Omental fat pad (tissue), 4 donors: ENCODE data around the gene DNMBP. TPM values are rescaled to one million over a fixed set of nuclear protein-coding genes. Genes with fewer than 3 reads are reported as not detected.
A peak's percentile ranks its signal among the peaks of the same experiment; 100 is the strongest.

Source experiments
- ATAC-seq: fragments of 150-250 bp; one replicate; pipeline ENCODE4 v1.9.1; 2016; ENCODE audit warnings: mild to moderate bottlenecking, moderate library complexity; ENCODE audit not compliant: low FRiP score
- DNase-seq: peaks from one replicate; pipeline ENCODE4 v3.0.0-alpha.2; 2019; ENCODE audit warnings: low spot score
- total RNA-seq, 4 donors: library from RNA; depleted of rRNA; stranded (reverse); fragments of >200 nt; gene quantifications; one replicate each; pipeline ENCODE4 v1.1.0, GENCODE V29; 2016
- TF ChIP-seq, protein P1 (sequence below), 3 donors: fragments of 450-650 bp; IDR thresholded peaks; one replicate each; pipeline ENCODE4 v1.5.1; 2016 to 2017; ENCODE audit warnings: antibody characterized with exemption in 3 of 3, mild to moderate bottlenecking in 3 of 3, moderate library complexity in 2 of 3

The DNMBP gene, protein sequence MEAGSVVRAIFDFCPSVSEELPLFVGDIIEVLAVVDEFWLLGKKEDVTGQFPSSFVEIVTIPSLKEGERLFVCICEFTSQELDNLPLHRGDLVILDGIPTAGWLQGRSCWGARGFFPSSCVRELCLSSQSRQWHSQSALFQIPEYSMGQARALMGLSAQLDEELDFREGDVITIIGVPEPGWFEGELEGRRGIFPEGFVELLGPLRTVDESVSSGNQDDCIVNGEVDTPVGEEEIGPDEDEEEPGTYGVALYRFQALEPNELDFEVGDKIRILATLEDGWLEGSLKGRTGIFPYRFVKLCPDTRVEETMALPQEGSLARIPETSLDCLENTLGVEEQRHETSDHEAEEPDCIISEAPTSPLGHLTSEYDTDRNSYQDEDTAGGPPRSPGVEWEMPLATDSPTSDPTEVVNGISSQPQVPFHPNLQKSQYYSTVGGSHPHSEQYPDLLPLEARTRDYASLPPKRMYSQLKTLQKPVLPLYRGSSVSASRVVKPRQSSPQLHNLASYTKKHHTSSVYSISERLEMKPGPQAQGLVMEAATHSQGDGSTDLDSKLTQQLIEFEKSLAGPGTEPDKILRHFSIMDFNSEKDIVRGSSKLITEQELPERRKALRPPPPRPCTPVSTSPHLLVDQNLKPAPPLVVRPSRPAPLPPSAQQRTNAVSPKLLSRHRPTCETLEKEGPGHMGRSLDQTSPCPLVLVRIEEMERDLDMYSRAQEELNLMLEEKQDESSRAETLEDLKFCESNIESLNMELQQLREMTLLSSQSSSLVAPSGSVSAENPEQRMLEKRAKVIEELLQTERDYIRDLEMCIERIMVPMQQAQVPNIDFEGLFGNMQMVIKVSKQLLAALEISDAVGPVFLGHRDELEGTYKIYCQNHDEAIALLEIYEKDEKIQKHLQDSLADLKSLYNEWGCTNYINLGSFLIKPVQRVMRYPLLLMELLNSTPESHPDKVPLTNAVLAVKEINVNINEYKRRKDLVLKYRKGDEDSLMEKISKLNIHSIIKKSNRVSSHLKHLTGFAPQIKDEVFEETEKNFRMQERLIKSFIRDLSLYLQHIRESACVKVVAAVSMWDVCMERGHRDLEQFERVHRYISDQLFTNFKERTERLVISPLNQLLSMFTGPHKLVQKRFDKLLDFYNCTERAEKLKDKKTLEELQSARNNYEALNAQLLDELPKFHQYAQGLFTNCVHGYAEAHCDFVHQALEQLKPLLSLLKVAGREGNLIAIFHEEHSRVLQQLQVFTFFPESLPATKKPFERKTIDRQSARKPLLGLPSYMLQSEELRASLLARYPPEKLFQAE (N-terminal part only)
- total RNA-seq, result 10 to 100 TPM; 17.5 to 41.3 (median 29.6) TPM

GRCh38 chr10:100009793-100010676, at the start of gene DNMBP:
TSS of gene DNMBP (minus strand) at chr10:100009947. CDS start at chr10:99972124, 37,823 bp downstream.
- TF ChIP-seq, protein P1, sequence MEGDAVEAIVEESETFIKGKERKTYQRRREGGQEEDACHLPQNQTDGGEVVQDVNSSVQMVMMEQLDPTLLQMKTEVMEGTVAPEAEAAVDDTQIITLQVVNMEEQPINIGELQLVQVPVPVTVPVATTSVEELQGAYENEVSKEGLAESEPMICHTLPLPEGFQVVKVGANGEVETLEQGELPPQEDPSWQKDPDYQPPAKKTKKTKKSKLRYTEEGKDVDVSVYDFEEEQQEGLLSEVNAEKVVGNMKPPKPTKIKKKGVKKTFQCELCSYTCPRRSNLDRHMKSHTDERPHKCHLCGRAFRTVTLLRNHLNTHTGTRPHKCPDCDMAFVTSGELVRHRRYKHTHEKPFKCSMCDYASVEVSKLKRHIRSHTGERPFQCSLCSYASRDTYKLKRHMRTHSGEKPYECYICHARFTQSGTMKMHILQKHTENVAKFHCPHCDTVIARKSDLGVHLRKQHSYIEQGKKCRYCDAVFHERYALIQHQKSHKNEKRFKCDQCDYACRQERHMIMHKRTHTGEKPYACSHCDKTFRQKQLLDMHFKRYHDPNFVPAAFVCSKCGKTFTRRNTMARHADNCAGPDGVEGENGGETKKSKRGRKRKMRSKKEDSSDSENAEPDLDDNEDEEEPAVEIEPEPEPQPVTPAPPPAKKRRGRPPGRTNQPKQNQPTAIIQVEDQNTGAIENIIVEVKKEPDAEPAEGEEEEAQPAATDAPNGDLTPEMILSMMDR (IDR thresholded peaks at IDR 0.05), result peak in 1 of 3 donors; percentile 81
- DNase-seq (peak; percentile 35), ATAC-seq (peak; percentile 87)

DNA sequence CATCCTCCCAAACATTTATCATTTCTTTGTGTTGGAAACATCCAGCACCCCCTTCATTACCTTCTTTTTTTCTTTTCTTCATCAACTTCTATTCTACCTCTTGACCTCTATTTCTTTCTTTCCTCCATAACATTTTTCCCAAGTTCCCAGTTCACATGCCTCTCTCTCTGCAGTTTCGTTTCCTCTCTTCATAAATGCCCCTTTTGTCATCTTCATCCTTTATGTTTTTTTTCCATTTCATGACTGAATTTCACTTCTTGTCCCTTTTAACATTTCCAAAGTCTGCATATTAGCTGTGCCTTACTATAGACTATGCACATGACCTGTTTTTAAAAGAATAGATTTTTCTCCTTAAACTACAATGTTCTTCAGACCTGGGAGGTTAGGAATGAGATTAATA, 48.2 kb upstream of the DNMBP start:
- DNase-seq (no peak), ATAC-seq (no peak)
- TF ChIP-seq, protein P1 (IDR thresholded peaks at IDR 0.05), result no peak

DNA sequence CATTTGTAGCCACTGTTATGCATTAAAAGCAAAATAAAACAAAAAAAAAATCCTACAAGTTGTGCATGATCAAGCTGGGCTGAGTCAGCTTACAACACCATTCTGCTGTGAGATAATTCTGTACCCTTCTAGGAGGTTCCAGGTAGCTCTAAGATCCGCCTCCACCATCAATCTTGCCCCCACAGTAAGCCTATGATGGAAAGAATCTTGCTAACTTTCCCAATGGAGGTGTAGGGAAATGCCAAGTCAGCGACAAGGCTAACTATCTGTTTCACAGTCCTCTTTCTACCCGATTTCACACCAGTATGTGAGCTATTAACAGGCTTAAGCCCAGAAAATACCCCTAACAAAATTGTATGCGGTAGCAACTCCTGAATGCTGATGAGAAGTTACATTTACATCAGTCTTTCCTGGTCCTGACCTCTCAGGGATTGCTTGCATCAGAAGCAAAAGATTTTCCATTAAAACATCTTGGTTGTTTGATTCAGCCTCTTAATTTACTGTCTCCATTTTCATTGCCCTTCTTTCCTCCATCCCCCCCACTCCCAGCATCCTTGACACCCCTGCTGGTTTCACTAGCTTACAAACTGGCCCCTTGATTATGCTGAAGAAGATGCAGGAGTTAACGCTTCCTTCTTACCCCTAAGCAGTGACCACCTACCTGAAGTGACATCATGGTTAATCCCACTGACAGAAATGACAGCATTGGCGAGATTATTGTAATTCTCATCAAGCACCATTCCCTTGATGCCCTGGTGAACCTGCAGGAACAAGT, 44.1 kb upstream of the DNMBP start:
- DNase-seq (no peak), ATAC-seq (no peak)
- TF ChIP-seq, protein P1 (IDR thresholded peaks at IDR 0.05), result no peak

- ATAC-seq, result peak; percentile 73
- TF ChIP-seq, protein P1 (IDR thresholded peaks at IDR 0.05), result peak in 2 of 3 donors; percentile 55 to 67
- DNase-seq, result peak; percentile 94
Measured at GRCh38 chr10:100046021-100046486, 36.3 kb upstream of the DNMBP start.

DNA sequence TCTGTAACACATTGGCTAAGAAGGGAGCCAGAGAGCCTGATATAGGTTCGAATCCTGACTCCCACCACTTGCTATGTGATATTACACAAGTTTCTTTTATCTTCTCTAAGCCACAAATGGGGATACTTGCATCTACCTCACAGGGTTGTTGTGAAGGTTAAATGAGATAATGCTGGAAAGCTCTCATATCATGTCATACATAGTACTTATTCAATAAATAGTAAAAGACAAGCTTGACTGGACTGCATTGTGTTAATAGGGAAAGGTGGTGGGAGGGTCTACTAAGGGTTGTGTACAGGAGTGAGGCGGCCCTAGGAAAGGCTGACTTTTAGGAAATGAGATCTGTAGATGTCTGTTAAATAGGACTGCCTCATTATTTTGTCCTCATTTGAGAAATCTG, 35.8 kb upstream of the DNMBP start:
- ATAC-seq (no peak), DNase-seq (no peak)
- TF ChIP-seq, protein P1 (IDR thresholded peaks at IDR 0.05), result no peak
